ENCODE data around the gene BCORL1. TPM values are rescaled to one million over a fixed set of nuclear protein-coding genes. Genes with fewer than 3 reads are reported as not detected.

The BCORL1 gene
- total and polyA plus RNA-seq, 2 of the 4 experiments (the other 2 are of a cell fraction), result 0.54 to 1.6 TPM

- Histone ChIP-seq H4K8ac (ENCODE audit: low read depth in 2 of 2, low read length in 2 of 2) (no peak overlapping the region), H3K4me2 (ENCODE audit: low read depth, low read length) (no peak overlapping the region), H3K23ac (ENCODE audit: low read depth, low read length) (no peak overlapping the region), H3K4ac (ENCODE audit: low read depth, low read length) (no peak overlapping the region), H3K27me3 (ENCODE audit: control insufficient read depth, insufficient read depth, low read length) (peaks cover 1% of the 10 kb centered on the region; the same call in 1 of the 2 replicates), H3K79me1 (ENCODE audit: low read depth in 1 of 2, low read length in 2 of 2) (no peaks in the 10 kb centered on the region; a peak in 1 of 4 replicates), H3K27ac (ENCODE audit: insufficient read depth, low read length) (no peak overlapping the region), H2BK120ac (ENCODE audit: low read depth, low read length) (no peak overlapping the region), H2AFZ (replicated peaks; ENCODE audit: low read length, poor library complexity) (no peak overlapping the region), H4K5ac (ENCODE audit: low read depth, low read length) (no peak overlapping the region), H3K18ac (ENCODE audit: low read depth, low read length) (no peak overlapping the region), H4K91ac (ENCODE audit: insufficient read depth, low read depth, low read length) (no peak overlapping the region), H2BK15ac (ENCODE audit: low read depth, low read length) (no peak overlapping the region), H2BK20ac (ENCODE audit: low read depth, low read length) (no peak overlapping the region), H3K9ac (ENCODE audit: low read depth, low read length) (no peak overlapping the region), H3K9me1 (ENCODE audit: insufficient read depth, low read length) (no peaks in the 10 kb centered on the region), H3K56ac (ENCODE audit: extremely low read depth, insufficient read depth, low read length) (no peak overlapping the region), H3K4me1 (ENCODE audit: control insufficient read depth, insufficient read depth, low read length) (no peaks in the 10 kb centered on the region), H3K36me3 (ENCODE audit: control insufficient read depth, insufficient read depth, low read length) (peaks cover 7% of the 10 kb centered on the region; the same call in 1 of the 2 replicates), H3K4me3 (ENCODE audit: insufficient read depth, low read depth, low read length) (no peak overlapping the region), H2AK9ac (replicated peaks; ENCODE audit: low read depth, low read length, poor library complexity) (no peak overlapping the region), H3K14ac (replicated peaks; ENCODE audit: low read depth, low read length) (no peak overlapping the region), H3K9me3 (ENCODE audit: control insufficient read depth, insufficient read depth, low read length) (no peaks in the 10 kb centered on the region), H2BK5ac (ENCODE audit: low read depth, low read length, poor library complexity, severe bottlenecking) (no peak overlapping the region), H4K20me1 (ENCODE audit: insufficient read depth, low read length) (no peaks in the 10 kb centered on the region), H2AK5ac (ENCODE audit: low read depth, low read length) (no peak overlapping the region)
- BruUV-seq (replicated peaks), result no TSS peak
- in situ Hi-C loops (cut with MboI; ENCODE audit: low sequenced_read_pairs), result no loop called here
- dilution Hi-C loops (cut with HindIII; ENCODE audit: low sequenced_read_pairs, unreplicated experiment), result no loop called here
- 69% methylated on average over 5 of the region's 12 CpGs; no CpG with 5 or more reads in 1 of the 2 experiments for WGBS, 2 experiments (ENCODE audit: extremely low coverage in 2 of 2, insufficient read length in 1 of 2)
- no peak for TF ChIP-seq CEBPB (IDR thresholded peaks at IDR 0.05; ENCODE audit: low read depth, low read length)
- TF ChIP-seq MAZ (IDR thresholded peaks at IDR 0.05; ENCODE audit: borderline replicate concordance, low read depth, low read length), result no peak
- TF ChIP-seq POLR2A (IDR thresholded peaks at IDR 0.05; ENCODE audit: low read depth, low read length), result no peak
- TF ChIP-seq RCOR1 (IDR thresholded peaks at IDR 0.05; ENCODE audit: insufficient replicate concordance, low read length), result no peak
- TF ChIP-seq MXI1 (IDR thresholded peaks at IDR 0.05; ENCODE audit: borderline replicate concordance, low read depth, low read length), result no peak
- no peak for TF ChIP-seq CTCF (conservative IDR thresholded peaks at IDR 0.05; ENCODE audit: low read depth, low read length)
- TF ChIP-seq BHLHE40 (IDR thresholded peaks at IDR 0.05; ENCODE audit: low read depth, low read length), result no peak
- no peak for TF ChIP-seq SMC3 (IDR thresholded peaks at IDR 0.05; ENCODE audit: low read depth, low read length)
- no peak for TF ChIP-seq USF2 (IDR thresholded peaks at IDR 0.05; ENCODE audit: low read depth, low read length)
- TF ChIP-seq ELK1 (IDR thresholded peaks at IDR 0.05; ENCODE audit: borderline replicate concordance, low read depth, low read length), result no peak
- no peak for TF ChIP-seq FOS (IDR thresholded peaks at IDR 0.05; ENCODE audit: low read depth, low read length)
- TF ChIP-seq NFE2L2 (IDR thresholded peaks at IDR 0.05; ENCODE audit: low read depth, low read length), result no peak
- TF ChIP-seq MAFK (IDR thresholded peaks at IDR 0.05; ENCODE audit: low read depth, low read length), result no peak
- no peak for TF ChIP-seq RFX5 (IDR thresholded peaks at IDR 0.05; ENCODE audit: low read depth, low read length)
- no peak for TF ChIP-seq RAD21 (IDR thresholded peaks at IDR 0.05; ENCODE audit: low read length)
- no peak for TF ChIP-seq CHD1 (IDR thresholded peaks at IDR 0.05; ENCODE audit: low read depth, low read length)
- ChIA-PET POLR2A (ENCODE audit: unreplicated experiment) (no interaction called here), CTCF (no interaction called here)
- DNase-seq (no peak), ATAC-seq (ENCODE audit: low read depth) (no peak)
- intact Hi-C loops (cut with micrococcal nuclease), result no loop called here
These were observed 32.3 kb downstream of the BCORL1 start for GRCh38 chrX:130014770-130015169.

All from IMR-90 (cell line).